Stimulated activated CD4-positive, alpha-beta T cell treated with anti-CD3 and anti-CD28 coated beads, Interleukin-1b, Interleukin-23, amount 100 ng/mL, for 48 hours (primary cell): ENCODE results near the gene DDX31.
A peak's percentile ranks its signal among the peaks of the same experiment; 100 is the strongest.

ENCODE experiments used
- DNase-seq: peaks from one replicate; pipeline ENCODE4 v3.0.0-alpha.2; 2020

The DDX31 gene

DNA sequence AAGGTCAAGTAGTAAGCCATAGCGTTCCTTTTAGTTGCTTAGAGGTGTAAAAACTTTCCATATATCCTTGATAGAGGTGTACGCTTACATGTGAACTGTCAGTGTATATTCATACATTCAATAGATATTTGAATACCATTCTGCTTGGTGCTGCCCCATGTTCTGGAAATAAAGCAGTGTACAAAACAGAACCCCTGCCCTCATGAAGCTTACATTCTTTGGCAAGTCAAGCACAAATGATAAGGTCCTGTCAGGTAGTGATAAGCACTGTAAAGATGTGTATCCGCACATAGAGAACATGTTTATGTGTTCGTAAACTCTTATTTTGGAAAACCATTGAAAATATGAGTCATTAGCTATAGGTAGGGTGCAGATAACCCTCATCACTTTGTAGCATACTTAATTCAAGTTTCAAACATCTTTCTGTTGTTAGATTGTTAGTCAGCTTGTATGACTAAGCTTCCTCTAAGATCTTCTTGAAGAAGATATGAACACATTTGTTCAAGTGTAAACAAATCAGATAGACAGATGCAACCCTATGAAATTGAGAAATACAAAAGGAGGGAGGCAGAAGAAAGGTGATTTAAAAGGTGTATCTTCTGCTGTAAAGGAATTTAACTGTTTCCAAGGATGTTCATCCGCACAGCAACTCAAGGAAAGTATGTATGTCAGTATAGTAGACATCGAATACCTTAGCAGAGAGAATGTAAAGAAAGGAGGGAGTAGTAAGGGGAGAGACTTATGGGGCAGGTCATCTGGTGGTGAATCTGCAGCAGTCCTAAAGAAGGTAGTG lies 2.0 kb upstream of the DDX31 start:
- DNase-seq: no peak

DNA sequence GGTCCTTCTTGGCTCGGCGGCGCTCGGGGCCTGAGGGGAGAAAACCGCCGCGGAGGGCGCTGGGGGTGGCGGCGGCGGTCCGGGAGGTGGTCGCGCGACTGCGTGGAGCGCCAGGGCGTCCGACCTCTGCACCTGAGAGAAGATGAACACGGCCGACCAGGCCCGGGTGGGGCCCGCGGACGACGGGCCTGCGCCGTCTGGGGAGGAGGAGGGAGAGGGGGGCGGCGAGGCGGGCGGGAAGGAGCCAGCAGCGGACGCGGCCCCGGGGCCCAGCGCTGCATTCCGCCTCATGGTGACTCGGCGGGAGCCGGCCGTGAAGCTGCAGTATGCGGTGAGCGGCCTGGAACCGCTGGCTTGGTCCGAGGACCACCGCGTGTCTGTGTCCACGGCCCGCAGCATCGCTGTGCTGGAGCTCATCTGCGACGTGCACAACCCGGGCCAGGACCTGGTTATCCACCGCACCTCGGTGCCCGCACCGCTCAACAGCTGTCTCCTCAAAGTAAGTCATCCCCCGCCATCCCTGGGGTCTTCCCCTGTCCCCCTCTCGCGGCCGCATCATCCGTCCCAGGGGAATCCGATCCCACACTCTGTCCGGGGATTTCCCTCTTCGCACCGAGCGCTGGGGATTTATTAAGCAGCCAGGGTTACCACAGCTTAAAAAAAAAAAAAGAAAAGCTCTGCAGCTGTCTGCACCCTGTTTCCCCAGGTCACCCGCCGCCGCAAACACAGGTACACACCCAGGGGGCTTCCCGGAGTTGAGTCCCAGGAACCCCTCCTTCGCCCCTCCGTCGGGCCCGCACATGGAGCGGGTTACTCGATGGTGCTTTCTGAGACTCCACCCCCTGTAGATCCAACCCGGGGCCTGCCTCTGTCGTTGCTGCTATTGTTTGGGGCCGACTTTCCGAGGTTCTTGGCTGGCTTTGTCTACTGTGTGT lies 941 bp upstream of the DDX31 start, which contains the start of gene GTF3C4:
GTF3C4 (plus strand) TSS at position 8 of the 935 bp plus-strand sequence; CDS start at position 143, 135 bp downstream.
- DNase-seq: peak; percentile 50

DNA sequence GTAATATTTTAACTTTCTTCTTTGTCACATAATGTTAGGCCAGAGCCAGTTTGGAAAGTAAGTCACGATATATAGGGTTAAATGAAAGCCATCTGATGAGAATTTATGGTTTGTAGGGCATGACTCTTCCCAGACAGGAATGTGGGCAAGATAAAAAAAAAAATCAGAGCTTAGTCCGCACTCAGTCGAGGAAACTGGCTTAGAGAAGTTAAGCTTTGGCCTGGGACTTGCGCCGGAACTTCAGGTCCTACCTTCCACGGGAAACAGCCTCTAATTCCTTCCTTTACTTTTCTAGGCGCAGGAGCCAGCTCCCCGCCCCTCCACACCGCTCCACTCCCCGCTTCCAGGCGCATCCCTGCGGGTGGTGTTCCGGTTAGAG lies 475 bp downstream of the DDX31 start:
- DNase-seq: no peak

DNA sequence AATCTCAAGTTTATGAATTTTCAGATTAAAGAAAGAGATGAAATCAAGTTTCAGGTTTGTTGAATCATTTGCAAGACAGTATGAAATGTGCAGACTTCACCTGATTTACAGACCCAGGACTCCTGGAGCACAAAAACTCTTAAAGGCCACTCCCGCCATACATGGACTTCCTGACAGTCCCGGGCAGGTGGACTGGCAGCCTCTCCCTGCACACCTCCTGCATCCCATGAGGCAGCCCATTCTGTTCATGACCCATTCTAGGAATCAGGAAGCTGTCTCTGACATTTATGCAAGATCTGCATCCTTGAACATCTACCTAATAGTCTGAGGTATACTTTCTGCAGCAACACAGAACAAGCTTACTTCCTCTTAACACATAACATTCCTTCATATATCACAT lies 5.9 kb downstream of the DDX31 start:
- no peak for DNase-seq

DNA sequence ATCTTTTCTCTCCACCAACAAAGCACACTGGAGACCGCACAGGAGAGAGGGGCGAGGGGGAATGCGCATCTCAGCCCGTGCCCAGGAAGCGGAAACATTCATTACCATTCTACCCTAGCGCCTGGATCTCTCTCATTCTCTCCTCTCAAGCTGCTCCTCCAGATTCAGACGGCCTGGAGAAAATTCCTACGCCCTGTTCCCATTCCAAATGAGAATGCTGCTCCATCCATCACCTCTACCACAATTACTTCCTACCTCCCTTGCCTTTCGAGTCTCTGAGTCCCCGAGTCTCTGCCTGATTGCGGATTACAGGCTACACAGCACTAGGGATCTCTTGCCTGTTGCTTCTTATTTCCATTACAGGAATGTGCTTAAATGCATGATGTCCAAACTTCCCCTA lies 6.7 kb downstream of the DDX31 start:
- no peak for DNase-seq

DNA sequence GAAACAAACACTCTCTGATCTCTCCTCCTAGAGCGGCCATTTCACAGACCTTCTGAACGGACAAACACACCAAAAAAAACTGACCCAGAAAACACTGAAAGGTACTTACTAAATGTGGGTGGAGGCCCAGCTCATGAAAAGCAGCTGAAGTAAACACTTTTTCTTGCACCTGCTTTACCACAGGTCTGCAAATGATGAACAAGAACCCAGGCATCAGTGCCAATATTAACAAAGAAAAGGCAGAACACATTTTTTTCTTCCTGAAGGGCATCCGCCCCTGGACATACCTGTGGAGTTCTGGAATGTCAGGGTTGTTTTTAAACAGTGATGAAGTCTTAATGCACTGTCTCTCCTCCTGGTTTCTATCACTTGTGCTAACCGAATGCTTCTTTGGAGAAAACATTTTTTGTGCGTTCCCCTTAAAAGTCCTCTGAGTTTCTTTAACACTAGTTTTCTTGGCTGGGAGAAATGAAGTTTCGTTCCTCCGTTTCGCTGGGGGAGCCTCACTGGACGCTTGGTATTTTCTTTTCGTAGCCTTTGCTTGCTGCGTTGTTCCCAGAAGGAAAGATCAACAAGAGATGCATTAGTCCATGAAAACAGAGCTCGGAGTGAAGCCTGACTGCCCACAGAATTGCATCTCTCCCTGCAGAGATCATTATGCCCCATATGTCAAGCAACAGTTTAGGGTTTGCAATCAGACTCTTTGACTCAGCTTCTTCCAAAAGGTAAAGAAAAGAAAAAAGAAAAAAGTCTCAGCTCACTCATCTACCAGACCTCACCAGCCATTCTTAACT lies 7.4 kb downstream of the DDX31 start:
- no peak for DNase-seq

DNA sequence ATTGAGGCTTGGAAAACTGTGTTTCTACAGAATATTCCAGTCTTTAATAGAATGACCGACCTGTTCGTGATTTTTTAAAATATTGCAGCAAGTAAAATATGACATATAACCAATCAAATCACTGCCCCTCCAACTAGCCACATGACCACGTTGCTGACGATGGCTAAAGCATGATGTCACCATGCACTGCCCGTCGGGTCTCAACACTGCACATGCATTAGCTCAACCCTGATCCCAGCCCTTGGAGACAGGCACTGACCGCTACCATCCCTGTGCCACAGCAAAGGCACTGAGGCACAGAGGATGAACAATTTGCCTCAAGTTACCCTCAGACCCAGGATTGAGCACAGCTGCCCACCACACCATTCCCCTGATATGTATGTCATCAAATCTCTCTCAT lies 13.5 kb downstream of the DDX31 start:
- no peak for DNase-seq

DNA sequence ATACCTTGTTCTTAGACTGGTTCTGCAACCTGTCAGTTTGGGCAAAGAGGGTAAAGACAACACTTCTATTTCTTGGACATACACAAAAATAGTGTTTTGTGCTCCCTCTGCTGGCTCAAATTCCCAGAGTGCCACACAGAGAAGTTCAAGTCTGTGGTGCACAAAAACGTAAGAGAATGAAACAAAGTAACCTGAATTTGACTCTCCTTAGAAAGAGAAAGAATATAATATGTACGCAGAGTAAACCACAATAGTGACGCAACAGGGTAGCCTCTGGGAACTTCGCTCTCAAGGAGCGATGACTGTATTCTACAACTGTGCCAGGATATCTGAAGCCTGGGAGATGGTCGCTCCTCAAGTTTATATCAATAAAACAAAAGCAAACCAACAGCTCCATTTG lies 18.5 kb downstream of the DDX31 start:
- no peak for DNase-seq

DNA sequence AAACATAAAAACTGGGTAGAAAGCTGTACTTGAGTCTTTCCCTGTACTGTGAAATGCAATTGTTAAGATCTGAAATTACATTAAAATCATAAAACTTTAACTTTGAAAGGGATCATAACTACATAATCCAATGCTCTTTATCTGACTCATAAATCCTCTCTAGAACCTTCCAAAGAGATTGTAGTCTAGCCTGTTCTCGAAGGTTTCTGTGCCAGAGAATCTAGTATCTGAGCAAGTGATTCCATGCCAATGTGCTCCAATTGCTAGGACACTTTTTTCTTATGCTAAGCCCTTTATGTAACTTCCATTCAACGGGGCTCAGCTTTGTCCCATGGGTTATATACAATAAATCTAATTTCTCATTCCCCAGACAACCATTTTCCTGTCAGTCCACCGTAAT lies 21.1 kb downstream of the DDX31 start:
- DNase-seq: no peak

DNA sequence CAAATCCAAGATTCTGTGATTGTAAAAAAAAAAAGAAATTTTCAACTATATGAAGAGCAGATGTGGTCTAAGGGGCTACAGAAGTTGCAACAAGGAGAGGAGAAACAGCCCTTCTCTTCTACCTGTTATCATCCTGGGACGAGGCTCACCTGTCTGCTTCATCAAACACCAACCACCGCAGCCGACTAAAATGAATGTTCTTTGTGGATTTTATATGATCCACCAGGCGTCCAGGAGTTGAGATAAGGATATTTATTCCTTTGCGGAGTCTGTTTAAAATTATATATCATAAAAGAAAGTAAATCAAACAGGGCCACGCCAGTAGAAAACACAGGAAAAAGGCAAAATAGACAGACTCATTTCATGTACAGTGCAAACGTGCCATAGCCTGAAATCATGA lies 21.5 kb downstream of the DDX31 start:
- DNase-seq: no peak

DNA sequence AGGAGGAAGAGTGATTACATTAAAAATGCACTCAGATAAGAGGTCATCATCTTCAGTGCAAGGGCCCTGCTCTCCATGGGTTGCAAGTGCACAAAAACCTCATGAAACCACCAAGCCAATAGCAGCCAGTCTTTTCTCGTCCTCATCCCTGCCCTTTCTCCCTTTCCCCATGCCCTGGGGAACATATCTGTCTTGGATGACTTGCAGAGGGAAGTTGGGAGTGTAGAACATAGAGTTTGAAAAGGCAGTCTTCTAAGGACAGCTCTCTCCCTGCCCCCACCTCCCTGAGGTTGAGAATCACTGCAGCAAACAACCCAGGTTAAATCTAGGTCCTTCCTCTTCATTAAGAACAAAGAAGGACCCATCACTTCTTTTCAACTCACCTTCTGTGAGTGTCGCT lies 22.0 kb downstream of the DDX31 start:
- no peak for DNase-seq

DNA sequence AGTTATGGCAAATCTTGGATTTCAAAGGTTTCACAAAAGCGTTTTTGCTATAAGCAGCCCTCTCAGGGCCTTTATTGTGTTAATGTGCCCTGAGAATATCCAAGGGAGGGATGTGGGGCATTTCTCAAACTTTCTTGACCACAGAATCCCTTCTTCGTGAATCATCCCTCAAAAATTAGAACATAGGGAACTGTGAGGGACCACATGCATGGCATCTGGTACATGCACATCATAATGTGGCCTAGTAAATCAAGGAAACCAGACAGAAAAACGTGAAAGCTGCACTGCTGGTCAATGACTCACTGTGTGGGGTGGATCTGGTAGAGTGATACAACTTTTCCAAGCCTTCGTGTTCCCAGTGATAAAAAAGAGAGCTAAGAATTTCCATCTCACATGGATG lies 22.4 kb downstream of the DDX31 start:
- DNase-seq: peak; percentile 2

DNA sequence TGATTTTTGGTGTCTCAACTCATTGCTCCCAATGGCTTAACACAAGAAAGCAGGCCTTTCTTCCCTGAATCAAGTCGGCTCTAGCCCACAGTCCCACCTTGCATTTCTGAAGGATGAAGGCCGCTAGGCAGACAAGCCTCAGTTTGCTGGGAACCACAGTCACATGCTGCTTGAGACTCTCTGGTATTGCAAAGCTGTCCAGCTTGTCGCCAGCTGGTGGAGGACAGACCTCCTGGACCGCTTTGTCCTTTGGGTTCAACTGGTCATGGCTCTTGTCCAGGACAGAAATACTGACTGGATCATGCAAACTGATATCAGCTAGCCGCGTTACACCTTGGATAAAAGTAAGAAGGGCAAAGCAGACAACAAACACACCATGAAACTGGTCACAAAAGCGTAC lies 23.1 kb downstream of the DDX31 start:
- DNase-seq: no peak

DNA sequence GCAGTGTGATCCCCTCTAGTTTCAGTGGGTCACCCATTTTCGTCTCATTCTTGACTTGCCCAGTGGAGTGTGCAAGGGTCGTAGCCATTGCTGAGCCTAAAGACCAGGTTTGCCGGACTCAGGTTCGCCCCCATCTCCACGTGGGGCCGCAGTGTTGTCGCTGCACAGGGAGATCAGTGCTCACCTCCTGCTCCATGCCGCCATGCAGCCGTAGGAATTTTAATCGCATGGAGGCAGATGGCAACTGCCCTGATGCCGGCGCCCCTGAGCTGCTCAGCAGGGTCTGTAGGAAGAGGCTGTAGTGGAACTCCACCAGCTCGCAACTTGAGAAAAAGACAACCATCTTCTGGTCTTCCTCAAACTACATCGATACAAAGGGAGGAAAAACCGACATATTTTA lies 24.1 kb downstream of the DDX31 start:
- DNase-seq: no peak

DNA sequence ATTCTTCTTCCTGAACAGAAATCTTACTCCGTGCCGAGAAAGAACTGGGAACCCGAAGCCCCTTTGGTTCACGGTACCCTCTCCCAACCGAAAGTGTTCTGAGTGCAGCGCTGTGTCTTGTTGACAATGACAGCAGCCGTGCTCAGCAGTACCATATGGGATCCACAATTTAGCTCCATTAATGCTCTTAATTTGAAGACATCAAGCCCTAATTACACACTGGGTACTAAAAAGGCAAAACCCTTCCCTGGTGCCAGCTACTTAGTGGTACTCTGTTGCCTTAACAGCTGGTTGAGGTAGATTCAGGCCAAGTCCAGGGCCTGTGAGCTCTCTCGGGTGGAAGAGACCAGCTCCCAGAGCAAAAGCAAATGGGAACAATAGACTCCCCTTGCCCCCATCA lies 24.5 kb downstream of the DDX31 start:
- no peak for DNase-seq

DNA sequence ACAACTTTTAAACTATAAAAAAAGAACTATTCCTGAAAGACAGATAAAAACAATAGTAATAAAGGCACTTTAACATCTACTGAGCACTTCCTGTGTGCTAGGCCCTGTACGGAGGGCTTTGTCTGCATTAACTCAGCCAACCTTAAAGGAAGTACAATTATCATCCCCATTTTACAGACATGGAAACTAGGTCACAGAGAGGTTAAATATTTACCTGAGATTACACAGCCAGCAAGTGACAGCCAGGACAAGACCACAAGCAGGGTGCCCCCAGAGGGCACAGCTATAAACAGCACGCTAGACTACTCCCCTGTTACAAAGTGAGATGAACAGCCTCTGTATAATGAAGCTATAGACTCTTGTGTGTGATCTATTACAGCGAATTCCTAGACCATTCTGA lies 25.5 kb downstream of the DDX31 start:
- DNase-seq: no peak

DNA sequence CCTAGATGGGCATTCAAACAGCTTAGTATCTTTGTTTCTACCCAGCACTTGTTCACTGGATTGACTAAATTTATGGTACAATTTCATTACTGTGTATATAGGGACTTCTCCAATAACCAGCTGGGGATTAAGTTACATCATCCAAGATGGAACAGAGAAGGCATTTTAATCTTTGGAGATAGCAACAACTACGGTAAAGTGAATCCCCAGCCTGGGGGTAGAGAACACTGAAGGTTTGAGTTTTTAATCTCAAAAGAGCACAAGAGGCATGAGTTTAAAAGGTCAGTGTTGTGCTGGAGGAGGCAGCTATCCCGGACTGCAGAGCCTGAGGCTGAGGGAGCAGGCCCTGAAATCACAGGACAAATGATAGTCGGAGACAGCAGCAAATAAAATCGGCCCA lies 28.6 kb downstream of the DDX31 start:
- DNase-seq: no peak

DNA sequence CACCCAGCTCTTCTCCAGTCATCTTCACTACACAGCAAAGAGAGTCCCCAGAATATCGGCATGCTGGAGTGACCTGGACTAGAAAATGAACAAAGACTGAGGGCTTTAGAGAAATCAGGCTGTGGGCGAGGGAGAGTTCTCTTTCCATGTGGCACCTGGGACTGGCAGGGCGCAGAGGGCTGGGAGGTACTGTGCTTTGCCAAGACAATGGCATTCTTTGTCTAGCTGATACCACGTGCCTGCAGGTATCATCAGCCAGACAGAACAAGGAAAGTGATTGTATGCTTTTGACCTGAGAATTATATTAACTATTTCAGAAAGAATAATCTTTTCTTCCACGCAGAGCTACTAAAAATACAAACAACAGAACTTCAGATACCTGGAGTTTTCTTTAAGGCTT lies 30.5 kb downstream of the DDX31 start:
- no peak for DNase-seq

DNA sequence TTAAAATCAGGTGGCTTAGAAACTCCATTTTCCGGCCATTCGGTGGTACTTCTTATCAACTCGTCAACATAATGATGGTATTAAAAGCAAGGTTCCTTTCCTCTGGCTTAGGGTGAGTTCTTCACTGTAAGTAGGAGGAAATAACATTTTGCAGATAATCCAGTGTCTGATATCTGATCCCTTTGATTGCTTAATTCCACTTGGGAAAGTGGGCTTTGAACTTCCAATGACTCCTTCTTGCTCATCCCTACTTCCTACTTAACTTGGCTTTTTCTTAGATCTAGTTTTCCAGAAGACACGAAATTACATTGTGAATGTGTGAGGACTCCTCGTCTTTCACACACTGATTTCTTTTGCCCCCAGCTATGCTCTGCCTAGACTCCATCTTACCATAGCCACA lies 31.5 kb downstream of the DDX31 start:
- no peak for DNase-seq

DNA sequence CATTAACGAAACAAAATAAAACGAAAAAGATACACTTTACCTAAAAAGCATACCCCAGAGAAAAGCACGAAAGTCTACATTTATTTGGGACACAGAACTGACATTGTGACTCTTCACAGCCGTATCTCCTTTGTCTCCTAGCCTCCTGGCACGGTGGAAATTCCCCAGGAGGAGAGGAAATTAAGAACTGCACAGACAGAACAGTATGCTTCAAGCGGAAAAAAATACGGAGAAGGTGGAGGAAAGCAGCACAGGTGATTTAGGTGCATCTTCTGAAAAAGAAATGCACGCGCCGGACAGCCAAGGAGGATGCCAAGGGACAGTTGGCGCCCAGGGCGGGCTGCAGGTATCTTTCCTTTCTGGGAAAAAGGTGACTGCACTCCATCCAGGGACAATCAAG lies 32.0 kb downstream of the DDX31 start:
- DNase-seq: no peak

DNA sequence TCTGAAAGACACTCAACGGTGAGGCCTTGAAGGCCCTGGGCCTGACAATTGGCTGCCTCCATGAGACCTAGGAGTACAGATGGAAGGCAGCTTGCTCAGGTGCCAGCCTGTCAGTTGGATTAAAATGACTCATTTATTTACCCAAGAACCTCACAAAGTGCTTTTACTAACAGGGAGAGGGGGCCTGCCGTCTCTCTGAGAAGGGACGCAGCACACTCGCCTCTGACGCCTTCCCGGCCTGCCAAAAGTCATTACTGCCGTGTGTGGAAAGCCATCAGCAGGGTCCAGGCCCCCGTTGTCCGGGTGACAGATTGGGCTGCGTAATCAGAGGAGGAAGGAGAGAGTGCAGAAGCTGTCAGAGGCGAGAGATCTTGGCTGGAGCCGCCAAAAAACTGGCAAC lies 32.4 kb downstream of the DDX31 start:
- DNase-seq: no peak

DNA sequence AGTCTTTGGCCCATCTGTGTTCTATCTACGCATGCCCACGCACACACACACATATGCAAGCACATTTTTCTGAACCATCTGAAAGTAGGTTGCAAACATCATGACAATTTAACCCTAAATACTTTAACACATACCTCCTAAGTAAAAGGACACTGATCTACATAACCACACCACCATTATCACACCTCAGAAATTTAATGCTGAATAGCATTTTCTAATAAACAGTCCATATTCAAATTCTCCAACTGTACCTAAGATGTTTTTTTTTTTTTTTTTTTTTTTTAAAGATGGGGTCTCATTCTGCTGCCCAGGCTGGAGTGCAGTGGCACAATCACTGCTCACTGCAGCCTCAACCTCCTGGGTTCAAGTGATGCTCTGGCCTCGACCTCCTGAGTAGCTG lies 35.5 kb downstream of the DDX31 start:
- no peak for DNase-seq

DNA sequence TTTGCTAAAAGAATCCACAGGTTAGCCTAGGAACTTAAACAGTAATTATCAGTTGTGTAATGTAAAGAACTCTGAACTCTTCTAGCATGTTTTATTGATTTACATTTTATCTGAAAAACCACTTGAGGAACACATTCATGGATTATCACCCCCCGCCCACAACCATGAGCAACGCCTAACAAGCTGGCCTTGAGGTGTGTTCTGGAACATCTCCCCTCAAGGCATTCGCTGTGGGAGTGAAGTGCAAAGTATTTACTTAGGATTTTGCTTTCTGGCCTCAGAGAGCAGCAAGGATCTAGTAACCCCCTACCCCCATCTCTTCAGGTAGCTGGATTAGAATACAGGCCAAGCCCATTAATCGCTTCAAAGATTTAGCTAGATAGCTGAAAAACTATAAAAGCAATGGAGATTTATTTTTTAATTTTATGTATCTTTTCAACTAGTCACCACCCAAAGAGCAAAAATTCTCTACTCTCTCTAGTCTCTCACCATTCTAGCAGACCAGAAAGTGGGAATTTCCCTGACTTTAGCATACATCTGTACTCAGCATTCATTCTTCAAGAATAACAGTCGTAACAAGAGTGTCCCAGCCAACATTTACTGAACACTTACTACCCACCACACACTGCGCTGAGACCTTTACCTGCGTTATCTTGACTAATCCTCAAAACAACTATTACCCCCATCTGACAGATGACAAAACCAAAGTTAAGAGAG lies 37.2 kb downstream of the DDX31 start:
- DNase-seq: no peak
